Gastroesophageal sphincter (tissue), 4 donors: ENCODE data around the gene MBNL1. TPM values are rescaled to one million over a fixed set of nuclear protein-coding genes. Genes with fewer than 3 reads are reported as not detected.
A peak's percentile ranks its signal among the peaks of the same experiment; 100 is the strongest.

Experiments
- ATAC-seq: fragments of 150-250 bp; one replicate; pipeline ENCODE4 v1.9.1; 2016; ENCODE audit warnings: mild to moderate bottlenecking, moderate library complexity
- H3K27ac ChIP-seq, 4 donors: fragments of 200-600 bp; sonication (generic) in 3 of 4; 1 replicate in 3 of 4; 2 replicates in 1 of 4; pipeline ENCODE4 v1.5.1; 2016 to 2019
- H3K27me3 ChIP-seq: fragments of 200-600 bp; sonication (generic); one replicate; pipeline ENCODE4 v1.5.1; 2019
- H3K36me3 ChIP-seq, 2 donors: fragments of 200-600 bp; sonication (generic); one replicate each; pipeline ENCODE4 v1.5.1; 2019; ENCODE audit warnings: control low read depth in 1 of 2
- H3K4me1 ChIP-seq, 3 donors: fragments of 200-600 bp; sonication (generic); 1 replicate in 2 of 3; 2 replicates in 1 of 3; pipeline ENCODE4 v1.5.1; 2016 to 2019; ENCODE audit warnings: control low read depth in 2 of 3
- H3K4me3 ChIP-seq, 2 donors: fragments of 200-600 bp; sonication (generic); one replicate each; pipeline ENCODE4 v1.5.1; 2019; ENCODE audit warnings: mild to moderate bottlenecking in 1 of 2, moderate library complexity in 1 of 2
- H3K9me3 ChIP-seq, 3 donors: fragments of 200-600 bp; sonication (generic); one replicate each; pipeline ENCODE4 v1.5.1; 2017 to 2019; ENCODE audit warnings: control low read depth in 2 of 3
- CTCF ChIP-seq, 4 experiments: fragments of 200-600 bp in 2 of 4; fragments of 450-650 bp in 2 of 4; sonication (generic) in 1 of 4; IDR thresholded peaks; one replicate each; pipeline ENCODE4 v1.5.1; 2017 to 2019; ENCODE audit warnings: antibody characterized with exemption in 4 of 4, mild to moderate bottlenecking in 2 of 4, moderate library complexity in 2 of 4
- EP300 ChIP-seq: sonication (generic); formaldehyde crosslinking; IDR thresholded peaks from one replicate; pipeline ENCODE4 v1.6.1; 2017; ENCODE audit warnings: antibody characterized with exemption, mild to moderate bottlenecking
- POLR2A ChIP-seq, 2 donors: fragments of 450-650 bp; IDR thresholded peaks; one replicate each; pipeline ENCODE4 v1.6.1; 2017; ENCODE audit warnings: antibody characterized with exemption in 2 of 2, mild to moderate bottlenecking in 2 of 2, moderate library complexity in 1 of 2
- POLR2AphosphoS5 ChIP-seq: sonication (generic); formaldehyde crosslinking; IDR thresholded peaks from one replicate; pipeline ENCODE4 v1.6.1; 2017; ENCODE audit warnings: antibody characterized with exemption
- WGBS, 2 donors: methylation state at CpG; one replicate each; pipeline ENCODE4 v1.1.5; 2018; ENCODE audit warnings: low coverage in 1 of 2; 5-methylcytosine and 5-hydroxymethylcytosine counted together
- total RNA-seq, 4 donors: library from RNA; depleted of rRNA; stranded (reverse); fragments of >200 nt; gene quantifications; one replicate each; pipeline ENCODE4 v1.1.0, GENCODE V29; 2016

MBNL1 gene
- total RNA-seq, 4 donors from 2014 or later: 623 to 745 (median 684) TPM

GRCh38 chr3:152350776-152351175 lies 82.0 kb downstream of the MBNL1 start:
- Histone ChIP-seq H3K4me3 (no peak overlapping the region), H3K27me3 (no peaks in the 10 kb centered on the region), H3K36me3 (no peaks in the 10 kb centered on the region), H3K4me1 (peaks cover 9 to 79% (median 23%) of the 10 kb centered on the region in 3 donors), H3K27ac (no peak overlapping the region), H3K9me3 (no peaks in the 10 kb centered on the region)
- WGBS, 2 donors: 91 to 100% methylated on average over 2 to 4 of the region's 4 CpGs
- no peak for TF ChIP-seq CTCF (IDR thresholded peaks at IDR 0.05)
- no peak for TF ChIP-seq POLR2A (IDR thresholded peaks at IDR 0.05)
- TF ChIP-seq EP300: no peak
- no peak for TF ChIP-seq POLR2AphosphoS5
- no peak for ATAC-seq

DNA sequence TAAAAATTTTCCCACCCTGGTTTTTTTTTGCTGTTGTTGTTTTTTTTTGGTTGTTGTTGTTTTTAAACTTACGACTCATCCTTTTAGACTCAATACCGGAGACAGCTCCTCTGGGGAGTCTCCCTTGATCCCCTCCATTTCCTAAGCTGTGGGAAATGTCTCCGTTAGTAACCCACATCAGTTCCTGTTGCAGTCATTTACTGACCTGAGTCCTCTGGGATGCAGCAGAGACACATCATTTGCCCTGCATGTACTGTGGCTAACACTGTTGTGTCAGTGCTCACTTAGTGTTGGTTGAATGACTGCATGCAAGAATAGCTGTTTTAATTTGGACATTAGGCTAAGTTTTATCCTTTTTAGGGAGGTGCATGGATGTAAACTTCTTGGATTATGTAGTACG lies 83.8 kb downstream of the MBNL1 start:
- WGBS, 2 donors: 20 to 81% methylated on average over 1 to 4 of the region's 4 CpGs
- Histone ChIP-seq H3K36me3 (no peaks in the 10 kb centered on the region), H3K9me3 (no peaks in the 10 kb centered on the region), H3K27me3 (no peaks in the 10 kb centered on the region), H3K27ac (peak overlapping the region in 2 of 4 donors; percentile 6 to 29), H3K4me3 (no peak overlapping the region), H3K4me1 (peaks cover 9 to 89% (median 19%) of the 10 kb centered on the region in 3 donors)
- no peak for ATAC-seq
- TF ChIP-seq POLR2AphosphoS5 (no peak), POLR2A (IDR thresholded peaks at IDR 0.05) (no peak), EP300 (no peak), CTCF (IDR thresholded peaks at IDR 0.05) (no peak)

DNA sequence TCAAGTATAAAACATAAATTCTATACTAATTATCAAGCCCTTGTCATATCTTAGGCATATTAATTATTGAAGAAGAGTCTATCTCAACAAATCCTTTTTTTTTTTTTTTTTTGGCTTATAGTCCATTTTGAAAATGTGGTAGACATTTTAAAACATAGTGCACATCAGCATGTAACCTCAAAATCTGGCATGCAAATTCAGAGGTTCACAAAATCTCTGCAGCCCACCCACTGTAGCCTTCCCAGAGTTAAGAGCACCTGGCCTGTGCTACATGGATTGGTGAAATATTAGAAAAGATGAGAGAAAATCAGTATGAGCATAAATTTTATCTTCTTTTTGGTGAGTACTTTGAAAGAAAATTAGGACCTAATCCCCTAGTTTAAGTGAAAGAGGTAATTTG lies 84.8 kb downstream of the MBNL1 start:
- Histone ChIP-seq H3K4me3 (no peak overlapping the region), H3K27ac (no peak overlapping the region), H3K9me3 (no peaks in the 10 kb centered on the region), H3K27me3 (no peaks in the 10 kb centered on the region), H3K4me1 (peaks cover 9 to 89% (median 19%) of the 10 kb centered on the region in 3 donors), H3K36me3 (no peaks in the 10 kb centered on the region)
- ATAC-seq: no peak
- TF ChIP-seq CTCF (IDR thresholded peaks at IDR 0.05) (no peak), POLR2AphosphoS5 (no peak), EP300 (no peak)

GRCh38 chr3:152355744-152356665 lies 87.3 kb downstream of the MBNL1 start:
- peak overlapping the region in 1 of 4 donors; percentile 36 for H3K27ac ChIP-seq
- H3K27me3 ChIP-seq: no peaks in the 10 kb centered on the region
- H3K9me3 ChIP-seq: no peaks in the 10 kb centered on the region
- TF ChIP-seq EP300 (no peak), CTCF (IDR thresholded peaks at IDR 0.05) (no peak)
- ATAC-seq: no peak
- WGBS, 2 donors: 71 to 85% methylated on average over 9 to 10 of the region's 10 CpGs
- no peak overlapping the region for H3K4me3 ChIP-seq
- no peaks in the 10 kb centered on the region for H3K36me3 ChIP-seq
- H3K4me1 ChIP-seq: peaks cover 0 to 87% (median 20%) of the 10 kb centered on the region in 3 donors

DNA sequence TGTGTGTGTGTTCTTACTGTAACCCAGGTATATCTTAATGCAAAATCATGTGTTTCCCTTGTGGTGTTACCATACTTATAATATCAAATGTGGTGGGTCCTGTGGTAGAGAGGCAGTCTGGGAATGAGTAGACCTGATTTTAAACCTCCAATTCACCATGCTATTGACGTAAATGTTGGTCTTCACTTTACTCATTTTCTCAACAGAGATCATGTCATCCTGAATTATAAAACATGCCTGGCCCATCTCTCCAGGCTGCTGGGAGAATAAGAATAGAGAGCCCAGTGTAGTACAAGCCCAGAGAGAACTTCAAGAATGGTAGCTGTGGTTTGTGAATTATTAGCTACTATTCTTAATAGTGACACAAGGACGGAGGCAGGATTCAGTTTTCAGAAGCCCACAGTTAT lies 88.1 kb downstream of the MBNL1 start:
- Histone ChIP-seq H3K36me3 (no peaks in the 10 kb centered on the region), H3K4me3 (no peak overlapping the region), H3K27ac (peak overlapping the region in 3 of 4 donors; percentile 22 to 36 (median 28)), H3K4me1 (peaks cover 4 to 87% (median 20%) of the 10 kb centered on the region in 3 donors), H3K9me3 (no peaks in the 10 kb centered on the region), H3K27me3 (no peaks in the 10 kb centered on the region)
- 79 to 85% methylated on average over 2 of the region's 2 CpGs for WGBS, 2 donors
- ATAC-seq: no peak
- no peak for TF ChIP-seq EP300
- no peak for TF ChIP-seq POLR2A (IDR thresholded peaks at IDR 0.05)
- TF ChIP-seq POLR2AphosphoS5: no peak
- no peak for TF ChIP-seq CTCF (IDR thresholded peaks at IDR 0.05)
